Astrocyte (in vitro differentiated cells and primary cell): ENCODE data around the gene GYS1.

Source experiments
- EZH2 ChIP-seq: IDR thresholded peaks from 2 replicates; pipeline ENCODE4 v1.6.1; 2012; ENCODE audit warnings: mild to moderate bottlenecking, low read length, inconsistent platforms; ENCODE audit not compliant: insufficient read depth
- TF ChIP-seq, protein P1 (sequence below): IDR thresholded peaks from 2 replicates; pipeline ENCODE4 v1.5.1; 2011; ENCODE audit warnings: low read depth, mild to moderate bottlenecking, inconsistent platforms, low read length, moderate library complexity; ENCODE audit not compliant: insufficient read depth

DNA sequence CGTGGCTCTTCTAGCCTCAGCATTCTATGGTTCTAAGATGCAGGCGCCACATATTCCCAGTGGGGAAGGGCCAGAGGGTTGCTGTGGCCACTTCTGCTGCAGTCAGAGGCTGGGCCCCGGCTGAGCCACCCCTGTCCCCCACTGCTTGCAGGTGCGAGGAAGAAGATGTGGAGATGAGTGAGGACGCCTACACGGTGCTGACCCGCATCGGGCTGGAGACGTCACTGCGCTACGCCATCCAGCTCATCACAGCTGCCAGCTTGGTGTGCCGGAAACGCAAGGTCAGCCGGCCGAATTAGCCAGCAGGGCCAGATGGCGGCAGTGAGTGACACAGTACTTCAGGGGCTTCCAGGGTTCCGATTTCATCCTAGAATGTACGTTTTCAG, 21.8 kb upstream of the GYS1 start:
- TF ChIP-seq, protein P1, sequence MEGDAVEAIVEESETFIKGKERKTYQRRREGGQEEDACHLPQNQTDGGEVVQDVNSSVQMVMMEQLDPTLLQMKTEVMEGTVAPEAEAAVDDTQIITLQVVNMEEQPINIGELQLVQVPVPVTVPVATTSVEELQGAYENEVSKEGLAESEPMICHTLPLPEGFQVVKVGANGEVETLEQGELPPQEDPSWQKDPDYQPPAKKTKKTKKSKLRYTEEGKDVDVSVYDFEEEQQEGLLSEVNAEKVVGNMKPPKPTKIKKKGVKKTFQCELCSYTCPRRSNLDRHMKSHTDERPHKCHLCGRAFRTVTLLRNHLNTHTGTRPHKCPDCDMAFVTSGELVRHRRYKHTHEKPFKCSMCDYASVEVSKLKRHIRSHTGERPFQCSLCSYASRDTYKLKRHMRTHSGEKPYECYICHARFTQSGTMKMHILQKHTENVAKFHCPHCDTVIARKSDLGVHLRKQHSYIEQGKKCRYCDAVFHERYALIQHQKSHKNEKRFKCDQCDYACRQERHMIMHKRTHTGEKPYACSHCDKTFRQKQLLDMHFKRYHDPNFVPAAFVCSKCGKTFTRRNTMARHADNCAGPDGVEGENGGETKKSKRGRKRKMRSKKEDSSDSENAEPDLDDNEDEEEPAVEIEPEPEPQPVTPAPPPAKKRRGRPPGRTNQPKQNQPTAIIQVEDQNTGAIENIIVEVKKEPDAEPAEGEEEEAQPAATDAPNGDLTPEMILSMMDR = no peak
- no peak for TF ChIP-seq EZH2
